HCT116 (cell line): ENCODE results near the gene RPLP2. TPM values are rescaled to one million over a fixed set of nuclear protein-coding genes. Genes with fewer than 3 reads are reported as not detected.
A peak's percentile ranks its signal among the peaks of the same experiment; 100 is the strongest.

ENCODE experiments used
- ATAC-seq: fragments of 200-7000 bp; cut with Tn5 transposase; 2 replicates; pipeline ENCODE4 v1.9.1; 2020; ENCODE audit warnings: mild to moderate bottlenecking, moderate library complexity
- BruUV-seq: library from RNA; stranded (reverse); fragments of 400-500 nt; replicated peaks from 2 replicates; lab custom pipeline; 2021; lab: Mats Ljungman, UMichigan
- CTCF ChIA-PET: fragments of 300-600 bp; sonication (Branson Sonifier 250); formaldehyde crosslinking; loops from one replicate; lab custom pipeline; 2021; ENCODE audit warnings: antibody characterized with exemption; lab: Charles Lee
- POLR2A ChIA-PET: fragments of 300-600, 350-600 bp; sonication (Branson Sonifier 250); formaldehyde crosslinking; loops from one replicate; lab custom pipeline; 2021; ENCODE audit warnings: antibody characterized with exemption; lab: Charles Lee
- RAD21 ChIA-PET, 2 experiments: fragments of 300-600 bp; sonication (Branson Sonifier 250); formaldehyde crosslinking; loops; one replicate each; lab custom pipeline; 2023; ENCODE audit warnings: low total read pairs in 2 of 2; ENCODE audit not compliant: uncharacterized antibody in 2 of 2, unreplicated experiment in 2 of 2, low non-redundant PET in 1 of 2; lab: Charles Lee
- DNase-seq: peaks from one replicate; pipeline ENCODE4 v3.0.0-alpha.2; 2010; ENCODE audit warnings: low read depth, low spot score
- H2AFZ ChIP-seq: fragments of 200-600 bp; shearing (Covaris generic), sonication (generic); 2 replicates; pipeline ENCODE4 v1.6.1; 2017; ENCODE audit warnings: low read depth, mixed run types, mixed read lengths, antibody characterized with exemption, low read length; ENCODE audit not compliant: poor library complexity, severe bottlenecking
- H3K27ac ChIP-seq: 2 replicates; pipeline ENCODE4 v1.5.1; 2012; ENCODE audit warnings: low read depth, low read length
- H3K27me3 ChIP-seq: fragments of 200-600 bp; sonication (generic); 2 replicates; pipeline ENCODE4 v1.6.1; 2016; ENCODE audit warnings: mixed run types, low read length, mixed read lengths; ENCODE audit not compliant: insufficient read depth
- H3K36me3 ChIP-seq, 2 experiments: fragments of 200-500 bp in 1 of 2; fragments of 200-600 bp in 1 of 2; sonication (Bioruptor generic) in 1 of 2; sonication (generic) in 1 of 2; 2 replicates each; pipeline versions ENCODE4 v1.5.1 to v1.6.1; 2014 to 2016; ENCODE audit warnings: low read length in 2 of 2, inconsistent platforms in 1 of 2, mixed read lengths in 1 of 2, mixed run types in 1 of 2; ENCODE audit not compliant: insufficient read depth in 2 of 2, control insufficient read depth in 1 of 2
- H3K4me1 ChIP-seq, 2 experiments: fragments of 200-600 bp in 1 of 2; sonication (generic) in 1 of 2; 2 replicates each; pipeline versions ENCODE4 v1.5.1 to v1.6.1; 2012 to 2017; ENCODE audit warnings: low read length in 2 of 2, inconsistent platforms in 1 of 2, mild to moderate bottlenecking in 1 of 2, mixed read lengths in 1 of 2, mixed run types in 1 of 2, moderate library complexity in 1 of 2; ENCODE audit not compliant: insufficient read depth in 2 of 2, control insufficient read depth in 1 of 2
- H3K4me2 ChIP-seq: fragments of 200-600 bp; sonication (generic); 2 replicates; pipeline ENCODE4 v1.6.1; 2017; ENCODE audit warnings: mixed run types, low read length, mixed read lengths
- H3K4me3 ChIP-seq, 2 experiments: fragments of 200-600 bp in 1 of 2; sonication (generic) in 1 of 2; replicated peaks in 1 of 2; 2 replicates each; pipeline ENCODE4 v1.5.1; 2011 to 2016; ENCODE audit warnings: low read length in 2 of 2, control low read depth in 1 of 2, low read depth in 1 of 2, mild to moderate bottlenecking in 1 of 2, mixed read lengths in 1 of 2, mixed run types in 1 of 2
- H3K79me2 ChIP-seq: fragments of 200-600 bp; sonication (generic); 2 replicates; pipeline ENCODE4 v1.6.1; 2017; ENCODE audit warnings: mild to moderate bottlenecking, mixed run types, low read length, moderate library complexity, mixed read lengths; ENCODE audit not compliant: insufficient read depth
- H3K9ac ChIP-seq: fragments of 200-600 bp; sonication (generic); 2 replicates; pipeline ENCODE4 v1.6.1; 2016; ENCODE audit warnings: low read length, mixed read lengths
- H3K9me2 ChIP-seq: fragments of 200-600 bp; sonication (generic), shearing (Covaris generic); 2 replicates; pipeline ENCODE4 v1.6.1; 2017; ENCODE audit warnings: mixed run types, mild to moderate bottlenecking, moderate library complexity; ENCODE audit not compliant: insufficient read depth
- H3K9me3 ChIP-seq, 2 experiments: fragments of 200-500 bp in 1 of 2; fragments of 200-600 bp in 1 of 2; sonication (Bioruptor generic) in 1 of 2; sonication (generic) in 1 of 2; 2 replicates each; pipeline ENCODE4 v1.6.1; 2014 to 2017; ENCODE audit warnings: low read length in 2 of 2, mixed read lengths in 2 of 2, inconsistent platforms in 1 of 2, low read depth in 1 of 2, mild to moderate bottlenecking in 1 of 2, mixed run types in 1 of 2, moderate library complexity in 1 of 2; ENCODE audit not compliant: control insufficient read depth in 1 of 2, insufficient read depth in 1 of 2
- H4K20me1 ChIP-seq: fragments of 200-600 bp; sonication (generic), shearing (Covaris generic); 2 replicates; pipeline ENCODE4 v1.6.1; 2017; ENCODE audit warnings: mixed run types, mild to moderate bottlenecking, moderate library complexity; ENCODE audit not compliant: insufficient read depth
- CBX3 ChIP-seq: IDR thresholded peaks from 2 replicates; pipeline ENCODE4 v1.6.1; 2012; ENCODE audit warnings: low read depth
- CEBPB ChIP-seq: IDR thresholded peaks from 2 replicates; pipeline ENCODE4 v1.6.1; 2012; ENCODE audit warnings: low read depth
- EGR1 ChIP-seq: IDR thresholded peaks from 2 replicates; pipeline ENCODE4 v1.6.1; 2012; ENCODE audit warnings: low read depth
- ELF1 ChIP-seq: IDR thresholded peaks from 2 replicates; pipeline ENCODE4 v1.6.1; 2012; ENCODE audit warnings: low read depth, borderline replicate concordance
- EZH2phosphoT487 ChIP-seq: fragments of 200-600 bp; IDR thresholded peaks from 2 replicates; pipeline ENCODE4 v1.6.1; 2018; ENCODE audit warnings: antibody characterized with exemption, borderline replicate concordance
- FOSL1 ChIP-seq: IDR thresholded peaks from 2 replicates; pipeline ENCODE4 v1.6.1; 2012; ENCODE audit warnings: low read depth
- JUND ChIP-seq: IDR thresholded peaks from 2 replicates; pipeline ENCODE4 v1.6.1; 2012
- MAX ChIP-seq: IDR thresholded peaks from 2 replicates; pipeline ENCODE4 v1.6.1; 2012
- POLR2A ChIP-seq: IDR thresholded peaks from 2 replicates; pipeline ENCODE4 v1.7.0; 2011; ENCODE audit warnings: borderline replicate concordance; ENCODE audit not compliant: insufficient read depth, insufficient read length; ENCODE audit errors: extremely low read depth
- POLR2AphosphoS5 ChIP-seq: IDR thresholded peaks from 2 replicates; pipeline ENCODE4 v1.6.1; 2011; ENCODE audit warnings: mild to moderate bottlenecking, low read depth, low read length, moderate library complexity
- RAD21 ChIP-seq: IDR thresholded peaks from 2 replicates; pipeline ENCODE4 v1.6.1; 2012; ENCODE audit warnings: low read depth, mild to moderate bottlenecking
- SIN3A ChIP-seq: IDR thresholded peaks from 2 replicates; pipeline ENCODE4 v1.6.1; 2012; ENCODE audit warnings: low read depth
- SP1 ChIP-seq: IDR thresholded peaks from 2 replicates; pipeline ENCODE4 v1.6.1; 2012; ENCODE audit warnings: low read depth
- SRF ChIP-seq: IDR thresholded peaks from 2 replicates; pipeline ENCODE4 v1.6.1; 2012; ENCODE audit warnings: low read depth
- TCF7L2 ChIP-seq: IDR thresholded peaks from 2 replicates; pipeline ENCODE4 v1.7.0; 2011; ENCODE audit warnings: borderline replicate concordance, inconsistent platforms; ENCODE audit not compliant: insufficient read depth, insufficient read length; ENCODE audit errors: extremely low read depth
- YY1 ChIP-seq: IDR thresholded peaks from 2 replicates; pipeline ENCODE4 v1.6.1; 2011; ENCODE audit warnings: low read length, low read depth, moderate library complexity, mild to moderate bottlenecking; ENCODE audit not compliant: insufficient replicate concordance; ENCODE audit errors: extremely low read depth
- ZFX ChIP-seq: fragments of 450-650 bp; IDR thresholded peaks from 2 replicates; pipeline ENCODE4 v1.6.1; 2017
- ZNF274 ChIP-seq: fragments of 200-500 bp; sonication (Bioruptor generic); IDR thresholded peaks from 2 replicates; pipeline ENCODE4 v1.6.1; 2014; ENCODE audit warnings: mild to moderate bottlenecking, low read depth, low read length, inconsistent platforms
- intact Hi-C: fragments of 100-400 bp; cut with micrococcal nuclease; formaldehyde crosslinking; loops from 2 replicates; pipeline ENCODE4 v1.10.0; 2022
- total RNA-seq: library from RNA; stranded (reverse); gene quantifications from one replicate; pipeline ENCODE4 v1.2.1, GENCODE V29; 2021; ENCODE audit not compliant: unreplicated experiment
- TF ChIP-seq, protein P1 (sequence below): IDR thresholded peaks from 2 replicates; pipeline ENCODE4 v1.6.1; 2012
- TF ChIP-seq, protein P2 (sequence below): IDR thresholded peaks from 2 replicates; pipeline ENCODE4 v1.6.1; 2012; ENCODE audit warnings: low read depth

The RPLP2 gene
- total RNA-seq, 1 experiment from 2014 or later: 3,615 TPM

GRCh38 chr11:810040-810567 is 337 bp downstream of the RPLP2 start:
- ChIA-PET RAD21 (no interaction called here), CTCF (interaction anchor here (1.0 kb wide), 1 partner anchor 28 kb away, joined by 7 read pairs; no protein-coding TSS in a partner anchor), POLR2A (interaction anchor here (1.0 to 4.4 kb wide), 7 partner anchors 9 to 25 kb away, joined by 4 to 45 read pairs (median 9); partner anchors contain the start of genes CRACR2B and PNPLA2)
- TF ChIP-seq CBX3: no peak
- TF ChIP-seq ZFX: no peak; the same call in 1 of the 2 replicates
- no peak for TF ChIP-seq JUND
- no peak for TF ChIP-seq RAD21
- TF ChIP-seq CEBPB: no peak
- TF ChIP-seq MAX: no peak
- TF ChIP-seq SRF: no peak
- no peak for TF ChIP-seq SIN3A
- TF ChIP-seq ZNF274: no peak
- TF ChIP-seq POLR2A: no peak
- no peak for TF ChIP-seq FOSL1
- TF ChIP-seq POLR2AphosphoS5: no peak
- no peak for TF ChIP-seq EZH2phosphoT487
- TF ChIP-seq, protein P1, sequence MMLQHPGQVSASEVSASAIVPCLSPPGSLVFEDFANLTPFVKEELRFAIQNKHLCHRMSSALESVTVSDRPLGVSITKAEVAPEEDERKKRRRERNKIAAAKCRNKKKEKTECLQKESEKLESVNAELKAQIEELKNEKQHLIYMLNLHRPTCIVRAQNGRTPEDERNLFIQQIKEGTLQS: no peak
- TF ChIP-seq, protein P2, sequence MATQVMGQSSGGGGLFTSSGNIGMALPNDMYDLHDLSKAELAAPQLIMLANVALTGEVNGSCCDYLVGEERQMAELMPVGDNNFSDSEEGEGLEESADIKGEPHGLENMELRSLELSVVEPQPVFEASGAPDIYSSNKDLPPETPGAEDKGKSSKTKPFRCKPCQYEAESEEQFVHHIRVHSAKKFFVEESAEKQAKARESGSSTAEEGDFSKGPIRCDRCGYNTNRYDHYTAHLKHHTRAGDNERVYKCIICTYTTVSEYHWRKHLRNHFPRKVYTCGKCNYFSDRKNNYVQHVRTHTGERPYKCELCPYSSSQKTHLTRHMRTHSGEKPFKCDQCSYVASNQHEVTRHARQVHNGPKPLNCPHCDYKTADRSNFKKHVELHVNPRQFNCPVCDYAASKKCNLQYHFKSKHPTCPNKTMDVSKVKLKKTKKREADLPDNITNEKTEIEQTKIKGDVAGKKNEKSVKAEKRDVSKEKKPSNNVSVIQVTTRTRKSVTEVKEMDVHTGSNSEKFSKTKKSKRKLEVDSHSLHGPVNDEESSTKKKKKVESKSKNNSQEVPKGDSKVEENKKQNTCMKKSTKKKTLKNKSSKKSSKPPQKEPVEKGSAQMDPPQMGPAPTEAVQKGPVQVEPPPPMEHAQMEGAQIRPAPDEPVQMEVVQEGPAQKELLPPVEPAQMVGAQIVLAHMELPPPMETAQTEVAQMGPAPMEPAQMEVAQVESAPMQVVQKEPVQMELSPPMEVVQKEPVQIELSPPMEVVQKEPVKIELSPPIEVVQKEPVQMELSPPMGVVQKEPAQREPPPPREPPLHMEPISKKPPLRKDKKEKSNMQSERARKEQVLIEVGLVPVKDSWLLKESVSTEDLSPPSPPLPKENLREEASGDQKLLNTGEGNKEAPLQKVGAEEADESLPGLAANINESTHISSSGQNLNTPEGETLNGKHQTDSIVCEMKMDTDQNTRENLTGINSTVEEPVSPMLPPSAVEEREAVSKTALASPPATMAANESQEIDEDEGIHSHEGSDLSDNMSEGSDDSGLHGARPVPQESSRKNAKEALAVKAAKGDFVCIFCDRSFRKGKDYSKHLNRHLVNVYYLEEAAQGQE: no peak
- no peak for TF ChIP-seq ELF1
- TF ChIP-seq EGR1: no peak
- TF ChIP-seq SP1: no peak
- TF ChIP-seq TCF7L2: no peak
- no peak for TF ChIP-seq YY1
- H4K20me1 ChIP-seq: peaks cover 17% of the 10 kb centered on the region; the same call in 1 of the 2 replicates
- H3K27me3 ChIP-seq: no peaks in the 10 kb centered on the region
- peaks cover 52% of the 10 kb centered on the region for H3K79me2 ChIP-seq
- peak overlapping the region; percentile 88 for H3K4me2 ChIP-seq
- intact Hi-C loops: no loop called here
- no peak overlapping the region for H2AFZ ChIP-seq
- H3K27ac ChIP-seq: peak overlapping the region; percentile 93
- DNase-seq (no peak), ATAC-seq (no peak)
- H3K4me1 ChIP-seq: peaks cover 17 to 52% of the 10 kb centered on the region in 2 experiments
- peaks cover 21 to 38% of the 10 kb centered on the region in 2 experiments for H3K36me3 ChIP-seq
- peak overlapping the region; percentile 82 to 97 for H3K4me3 ChIP-seq
- peak overlapping the region; percentile 100 for H3K9ac ChIP-seq
- no TSS peak for BruUV-seq
- no peaks in the 10 kb centered on the region for H3K9me3 ChIP-seq
- H3K9me2 ChIP-seq: no peaks in the 10 kb centered on the region
